Fibroblast of lung (primary cell): ENCODE data around the gene GOLGA6L9. TPM values are rescaled to one million over a fixed set of nuclear protein-coding genes. Genes with fewer than 3 reads are reported as not detected.
"Not testable (repeated sequence)": the region's sequence is repeated elsewhere in the genome, so short reads cannot be mapped to it uniquely, and the experiment has no call there.

Experiments used
- DNase-seq, 2 donors: peaks; one replicate each; pipeline versions ENCODE4 v3.0.0 to v3.0.0-alpha.2; 2010; ENCODE audit warnings: low read depth in 2 of 2
- H2AFZ ChIP-seq: 2 replicates; pipeline ENCODE4 v1.5.1; 2012; ENCODE audit warnings: low read length, control low read depth, inconsistent platforms
- H3K27ac ChIP-seq: 2 replicates; pipeline ENCODE4 v1.5.1; 2011; ENCODE audit warnings: low read length, control low read depth; ENCODE audit not compliant: insufficient read depth
- H3K27me3 ChIP-seq: 2 replicates; pipeline ENCODE4 v1.5.1; 2011; ENCODE audit warnings: mild to moderate bottlenecking, low read length; ENCODE audit not compliant: control insufficient read depth, insufficient read depth
- H3K36me3 ChIP-seq: 2 replicates; pipeline ENCODE4 v1.5.1; 2011; ENCODE audit warnings: low read length; ENCODE audit not compliant: control insufficient read depth, insufficient read depth
- H3K4me1 ChIP-seq: 2 replicates; pipeline ENCODE4 v1.5.1; 2011; ENCODE audit warnings: low read length; ENCODE audit not compliant: control insufficient read depth, insufficient read depth; ENCODE audit errors: extremely low read depth
- H3K4me2 ChIP-seq: 2 replicates; pipeline ENCODE4 v1.5.1; 2011; ENCODE audit warnings: low read length, control low read depth; ENCODE audit not compliant: insufficient read depth; ENCODE audit errors: extremely low read depth
- H3K4me3 ChIP-seq, 4 experiments: fragments of 200-600 bp in 1 of 4; sonication (generic) in 1 of 4; replicated peaks in 1 of 4; 2 replicates each; pipeline ENCODE4 v1.5.1; 2011 to 2016; ENCODE audit warnings: low read length in 4 of 4, low read depth in 3 of 4, mild to moderate bottlenecking in 3 of 4, control low read depth in 2 of 4, inconsistent platforms in 1 of 4, mixed read lengths in 1 of 4; ENCODE audit not compliant: insufficient read depth in 1 of 4; ENCODE audit errors: control extremely low read depth in 1 of 4
- H3K79me2 ChIP-seq: 2 replicates; pipeline ENCODE4 v1.5.1; 2012; ENCODE audit warnings: mild to moderate bottlenecking, low read length, inconsistent platforms; ENCODE audit not compliant: control insufficient read depth, insufficient read depth
- H3K9ac ChIP-seq: 2 replicates; pipeline ENCODE4 v1.5.1; 2011; ENCODE audit warnings: mild to moderate bottlenecking, low read length, control low read depth; ENCODE audit not compliant: insufficient read depth
- H3K9me3 ChIP-seq: 2 replicates; pipeline ENCODE4 v1.5.1; 2012; ENCODE audit warnings: low read depth, low read length; ENCODE audit not compliant: control insufficient read depth, insufficient read depth
- H4K20me1 ChIP-seq: 2 replicates; pipeline ENCODE4 v1.5.1; 2011; ENCODE audit warnings: low read length; ENCODE audit not compliant: control insufficient read depth, insufficient read depth; ENCODE audit errors: extremely low read depth
- polyA plus RNA-seq, 2 donors: library from polyadenylated mRNA; depleted of rRNA in 1 of 2; stranded (reverse) in 1 of 2; unstranded in 1 of 2; fragments of >200 nt; gene quantifications; 2 replicates each; pipeline ENCODE4 v1.2.1, GENCODE V29; 2011 to 2012; ENCODE audit warnings: missing spikeins in 1 of 2
- total RNA-seq: library from RNA; depleted of rRNA; stranded (reverse); fragments of >200 nt; gene quantifications from 2 replicates; pipeline ENCODE4 v1.2.1, GENCODE V29; 2014

The GOLGA6L9 gene
- total and polyA plus RNA-seq, 2 donors (not counting 1 experiment from before 2014, with no cell fraction given): 0.89 to 1.5 TPM

DNA sequence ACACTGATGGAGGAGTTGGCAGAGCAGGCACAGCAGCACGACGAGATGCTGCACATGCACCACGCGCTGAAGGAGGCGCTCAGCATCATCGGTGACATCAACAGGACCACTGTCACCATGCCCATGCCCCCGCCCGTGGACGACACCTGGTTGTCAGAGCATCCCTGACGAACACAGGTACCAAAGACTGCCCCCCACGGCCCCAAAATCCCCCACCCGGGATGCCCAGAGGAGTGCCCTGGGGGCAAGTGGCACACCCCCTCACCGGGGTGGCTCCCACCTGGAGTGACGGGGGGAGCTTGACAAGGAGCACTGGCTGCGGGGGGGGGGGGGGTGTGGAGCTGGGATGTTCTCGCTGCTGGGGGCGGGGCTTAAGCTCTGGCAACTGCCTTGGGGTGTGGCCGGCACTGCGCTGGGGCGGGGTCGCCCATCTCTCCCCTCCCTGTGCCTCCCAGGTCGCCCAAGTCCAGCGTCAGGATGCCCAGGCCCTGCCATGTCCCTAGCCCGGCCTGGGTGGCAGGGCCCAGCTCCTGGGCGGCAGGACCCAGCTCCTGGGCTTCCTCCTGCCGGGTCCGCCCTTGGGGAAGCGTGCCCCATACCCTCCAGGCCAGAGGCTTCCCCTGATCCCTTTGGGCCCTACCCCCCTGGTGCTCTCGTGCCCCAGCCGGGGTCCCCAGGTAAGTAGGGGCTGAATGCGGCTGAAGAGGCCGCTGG lies 42.8 kb downstream of the GOLGA6L9 start:
- H3K27me3 ChIP-seq, H3K4me1 ChIP-seq, H3K36me3 ChIP-seq, DNase-seq, H3K27ac ChIP-seq, H2AFZ ChIP-seq, H4K20me1 ChIP-seq, H3K4me2 ChIP-seq, H3K4me3 ChIP-seq, H3K9me3 ChIP-seq, H3K9ac ChIP-seq, H3K79me2 ChIP-seq: not testable (repeated sequence)

DNA sequence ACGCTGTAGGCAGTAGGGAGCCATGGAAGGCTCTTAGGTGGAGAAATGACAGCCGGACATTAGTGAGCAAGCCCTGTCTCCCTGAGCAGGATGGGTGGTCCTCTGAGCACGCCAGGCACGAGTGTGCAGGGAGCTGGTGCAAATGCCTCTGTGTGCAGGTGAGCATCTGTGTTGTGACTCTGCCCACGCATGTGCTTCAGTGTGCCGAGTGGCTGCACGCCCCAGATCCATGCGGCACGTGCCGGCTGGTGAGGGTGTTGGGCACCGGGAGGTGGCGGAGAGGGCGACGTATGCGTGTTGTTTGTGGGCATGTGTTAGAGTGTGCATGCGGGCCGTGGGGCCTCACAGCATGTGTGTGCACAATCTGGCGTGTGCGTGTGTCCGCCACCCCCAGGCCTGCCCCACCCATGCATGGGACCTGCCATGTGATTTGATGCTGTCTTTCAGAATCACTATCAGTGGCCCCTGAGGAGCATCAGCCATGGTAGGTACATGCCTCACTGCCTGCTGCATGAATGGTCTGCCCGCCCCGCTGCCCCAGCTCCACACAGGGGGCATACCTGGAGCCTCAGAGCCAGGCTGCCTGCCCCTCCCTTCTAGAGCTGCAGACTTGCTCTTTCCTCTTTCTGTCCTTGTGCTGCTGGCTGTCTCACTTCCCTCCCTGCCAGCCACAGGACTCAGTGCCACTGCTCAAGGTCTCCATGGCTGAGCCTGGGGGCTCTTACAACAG lies 45.1 kb downstream of the GOLGA6L9 start:
- not testable (repeated sequence) for H3K27ac ChIP-seq, H3K79me2 ChIP-seq, H3K4me3 ChIP-seq, DNase-seq, H3K4me1 ChIP-seq, H4K20me1 ChIP-seq, H3K36me3 ChIP-seq, H3K27me3 ChIP-seq, H3K9ac ChIP-seq, H3K4me2 ChIP-seq, H2AFZ ChIP-seq, H3K9me3 ChIP-seq

DNA sequence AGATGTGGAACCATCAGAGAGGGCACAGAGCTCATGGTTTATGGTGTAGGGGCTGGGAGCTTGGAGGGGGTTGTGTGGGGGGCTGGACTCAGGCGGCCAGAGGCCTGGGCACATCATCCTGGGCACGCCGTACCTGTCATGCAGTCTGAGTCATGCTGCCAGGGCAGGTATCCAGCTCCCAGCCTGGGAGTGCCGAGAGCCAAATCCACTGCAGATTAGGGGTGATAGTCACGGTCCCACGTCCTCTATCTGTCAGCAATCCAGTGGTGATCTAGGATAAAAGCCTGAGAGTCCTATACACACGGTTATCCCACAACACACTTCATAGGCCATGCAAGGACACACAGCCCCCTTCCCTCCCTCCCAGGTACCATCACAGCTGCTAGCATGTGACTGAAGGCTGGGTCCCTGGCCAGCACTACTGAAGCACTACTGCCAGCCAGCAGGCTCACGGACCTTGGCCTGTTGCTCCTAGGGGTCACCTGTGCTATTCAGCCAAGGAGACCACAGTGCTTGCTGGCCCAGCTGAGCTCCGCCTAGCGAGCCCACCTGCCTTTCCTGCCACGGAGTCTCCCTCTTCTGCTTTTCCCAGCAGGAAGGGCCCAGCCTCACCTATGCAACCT lies 45.8 kb downstream of the GOLGA6L9 start:
- not testable (repeated sequence) for DNase-seq, H4K20me1 ChIP-seq, H3K4me2 ChIP-seq, H3K4me1 ChIP-seq, H2AFZ ChIP-seq, H3K27ac ChIP-seq, H3K36me3 ChIP-seq, H3K4me3 ChIP-seq, H3K9me3 ChIP-seq, H3K79me2 ChIP-seq, H3K9ac ChIP-seq, H3K27me3 ChIP-seq

DNA sequence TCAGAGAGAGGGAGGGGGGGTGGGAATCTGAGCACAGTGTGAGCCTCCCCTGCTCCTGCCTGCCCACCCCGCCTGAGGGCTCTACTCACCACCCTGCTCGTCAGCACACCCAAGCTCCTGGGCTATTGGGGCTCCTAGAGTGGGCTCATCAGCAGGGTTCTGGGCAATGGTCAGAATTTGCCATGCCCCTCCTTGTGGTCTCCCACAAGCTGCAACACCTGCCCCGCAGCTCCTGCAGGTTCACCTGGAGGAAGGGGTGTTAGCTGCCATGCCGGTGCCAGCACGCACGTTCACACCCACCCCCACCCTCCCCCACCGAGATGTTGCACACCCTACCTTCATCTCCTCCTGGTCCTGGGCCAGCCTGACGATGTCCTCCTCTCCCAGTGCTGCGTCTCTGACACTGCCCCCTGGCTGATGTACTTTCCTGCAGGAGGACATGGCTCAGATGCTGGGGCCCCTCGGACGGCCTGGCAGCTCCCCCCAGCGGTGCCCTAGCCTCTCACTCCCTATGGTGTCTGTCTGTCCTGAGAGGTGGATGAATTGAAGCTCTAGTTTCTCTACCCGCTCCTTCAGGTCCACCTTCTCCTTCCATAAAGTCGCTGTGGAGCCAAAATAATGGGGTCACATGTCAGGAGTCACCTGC lies 47.2 kb downstream of the GOLGA6L9 start:
- not testable (repeated sequence) for H3K4me1 ChIP-seq, H3K27me3 ChIP-seq, H3K4me3 ChIP-seq, H3K36me3 ChIP-seq, H3K9ac ChIP-seq, DNase-seq, H4K20me1 ChIP-seq, H3K27ac ChIP-seq, H2AFZ ChIP-seq, H3K4me2 ChIP-seq, H3K9me3 ChIP-seq, H3K79me2 ChIP-seq

DNA sequence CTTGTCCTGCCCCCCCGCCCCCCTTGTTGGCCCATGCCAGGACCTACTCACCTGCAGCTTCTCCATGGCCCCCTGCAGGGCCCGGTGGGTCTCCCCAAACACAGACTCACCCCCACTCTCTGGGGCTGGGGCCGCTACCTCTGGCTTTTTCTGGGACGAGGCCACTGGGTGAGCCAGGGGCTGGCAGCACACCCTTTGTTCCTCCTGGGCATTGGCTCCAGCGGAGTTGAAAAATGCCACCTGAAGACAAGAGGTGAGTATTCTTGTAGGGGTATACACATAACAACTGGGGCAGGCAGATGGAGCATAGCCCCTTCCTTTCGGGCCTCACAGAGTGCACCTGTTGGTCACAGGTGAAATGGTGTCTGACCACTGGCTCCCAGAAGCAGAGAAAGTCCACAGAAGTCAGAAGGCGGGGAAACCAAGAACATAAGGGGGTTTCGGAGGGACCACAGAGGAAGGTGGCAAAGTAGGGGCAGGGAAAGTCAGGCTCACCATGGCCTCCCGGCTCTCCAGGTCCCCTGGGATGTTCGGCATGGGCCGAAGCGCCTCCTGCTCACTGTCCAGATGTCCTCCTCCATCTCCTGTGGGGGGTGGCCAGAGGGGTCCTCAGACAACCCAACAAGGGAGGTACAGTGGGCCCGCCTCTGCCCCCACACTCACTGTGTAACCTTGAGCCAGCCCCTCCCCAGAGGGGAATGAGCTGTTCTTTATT lies 47.9 kb downstream of the GOLGA6L9 start:
- H3K27ac ChIP-seq, H3K79me2 ChIP-seq, DNase-seq, H3K4me2 ChIP-seq, H2AFZ ChIP-seq, H3K27me3 ChIP-seq, H3K9me3 ChIP-seq, H4K20me1 ChIP-seq, H3K9ac ChIP-seq, H3K4me3 ChIP-seq, H3K36me3 ChIP-seq, H3K4me1 ChIP-seq: not testable (repeated sequence)
